ENCODE results near the gene PHF21A. TPM values are rescaled to one million over a fixed set of nuclear protein-coding genes. Genes with fewer than 3 reads are reported as not detected.
"Not testable (repeated sequence)": the region's sequence is repeated elsewhere in the genome, so short reads cannot be mapped to it uniquely, and the experiment has no call there.

Gene PHF21A
- total RNA-seq, 2 donors from 2014 or later: 24.7 to 48.0 TPM

DNA sequence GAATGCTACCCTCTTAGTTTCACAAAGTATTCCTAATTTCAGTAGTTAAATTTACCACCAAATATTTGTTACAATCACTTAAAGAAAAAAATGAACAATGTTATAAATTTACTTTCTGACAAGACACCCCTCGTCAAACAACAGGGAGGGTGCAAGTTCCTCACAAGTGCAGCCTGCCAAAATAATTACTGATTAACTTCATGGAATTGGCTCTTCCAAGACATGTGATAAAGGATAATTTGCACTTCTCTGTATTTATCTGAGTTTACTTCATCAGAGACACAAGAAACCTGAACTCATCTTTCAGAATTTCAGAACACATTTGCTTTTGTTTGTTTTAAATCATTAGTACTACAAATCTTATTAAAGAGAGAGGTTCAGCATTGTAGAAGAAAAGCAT, 132.3 kb downstream of the PHF21A start:
- no peaks in the 10 kb centered on the region for H3K9me3 ChIP-seq
- peaks cover 3% of the 10 kb centered on the region for H3K4me1 ChIP-seq (replicated peaks)
- no peaks in the 10 kb centered on the region for H3K36me3 ChIP-seq
- WGBS: 24% methylated on average over 1 of the region's 1 CpG
- DNase-seq (ENCODE audit: low spot score): no peak
- no peak overlapping the region for H3K4me3 ChIP-seq
- intact Hi-C loops (cut with DNase I): no loop called here
- H3K27ac ChIP-seq: no peak overlapping the region
- no peaks in the 10 kb centered on the region for H3K27me3 ChIP-seq (replicated peaks; ENCODE audit: insufficient read depth)
- TF ChIP-seq CTCF (IDR thresholded peaks at IDR 0.05) (no peak), POLR2A (IDR thresholded peaks at IDR 0.05) (no peak), POLR2AphosphoS5 (IDR thresholded peaks at IDR 0.05) (no peak)

DNA sequence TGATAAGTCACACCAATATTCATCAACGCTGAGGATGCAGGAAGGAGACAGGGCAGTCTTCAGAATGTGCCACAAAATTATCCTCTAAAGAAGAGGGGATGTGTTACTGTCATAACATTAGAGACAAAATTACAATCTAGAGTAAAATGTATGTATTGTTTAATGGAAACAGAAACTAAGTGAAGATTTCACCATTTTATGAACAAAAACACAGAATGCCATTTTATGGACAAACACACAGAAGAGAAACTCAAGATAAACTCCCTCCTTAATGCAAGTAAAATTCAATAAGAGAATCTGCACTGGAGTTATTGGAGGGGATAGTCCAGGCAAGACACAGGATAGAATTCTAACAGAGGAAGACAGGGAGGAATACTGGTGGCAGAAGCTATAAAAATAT, 136.0 kb downstream of the PHF21A start:
- TF ChIP-seq CTCF (IDR thresholded peaks at IDR 0.05) (no peak), POLR2AphosphoS5 (IDR thresholded peaks at IDR 0.05) (no peak), POLR2A (IDR thresholded peaks at IDR 0.05) (no peak)
- Histone ChIP-seq H3K4me1 (replicated peaks) (no peaks in the 10 kb centered on the region), H3K36me3 (no peaks in the 10 kb centered on the region), H3K9me3 (no peaks in the 10 kb centered on the region), H3K27ac (no peak overlapping the region), H3K4me3 (no peak overlapping the region), H3K27me3 (replicated peaks; ENCODE audit: insufficient read depth) (no peaks in the 10 kb centered on the region)
- 100% methylated on average over 1 of the region's 1 CpG for WGBS
- no peak for DNase-seq (ENCODE audit: low spot score)
- intact Hi-C loops (cut with DNase I): no loop called here

DNA sequence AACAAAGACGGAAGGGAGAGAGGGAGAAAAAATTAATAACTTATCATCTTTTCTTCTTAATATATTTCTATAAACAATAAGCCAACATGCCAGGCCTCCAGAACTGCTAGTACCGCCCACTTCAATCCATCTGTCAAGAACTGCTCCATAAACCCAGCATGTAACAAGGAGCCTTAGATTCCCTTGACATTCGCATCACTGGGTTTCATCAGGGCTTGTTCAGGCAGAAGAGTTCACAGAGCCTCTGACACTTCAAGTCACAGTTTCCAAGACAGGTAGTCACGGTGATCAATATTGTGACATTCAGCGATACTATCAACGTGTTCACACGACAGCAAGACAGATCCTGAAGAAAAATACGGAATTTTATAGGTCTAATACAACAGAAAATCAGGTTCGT, 137.1 kb downstream of the PHF21A start:
- Histone ChIP-seq H3K4me3 (no peak overlapping the region), H3K36me3 (no peaks in the 10 kb centered on the region), H3K27ac (no peak overlapping the region), H3K4me1 (replicated peaks) (no peaks in the 10 kb centered on the region), H3K9me3 (no peaks in the 10 kb centered on the region), H3K27me3 (replicated peaks; ENCODE audit: insufficient read depth) (no peaks in the 10 kb centered on the region)
- 75% methylated on average over 9 of the region's 9 CpGs for WGBS
- intact Hi-C loops (cut with DNase I): no loop called here
- TF ChIP-seq POLR2A (IDR thresholded peaks at IDR 0.05): no peak
- TF ChIP-seq CTCF (IDR thresholded peaks at IDR 0.05): no peak
- TF ChIP-seq POLR2AphosphoS5 (IDR thresholded peaks at IDR 0.05): no peak
- no peak for DNase-seq (ENCODE audit: low spot score)

DNA sequence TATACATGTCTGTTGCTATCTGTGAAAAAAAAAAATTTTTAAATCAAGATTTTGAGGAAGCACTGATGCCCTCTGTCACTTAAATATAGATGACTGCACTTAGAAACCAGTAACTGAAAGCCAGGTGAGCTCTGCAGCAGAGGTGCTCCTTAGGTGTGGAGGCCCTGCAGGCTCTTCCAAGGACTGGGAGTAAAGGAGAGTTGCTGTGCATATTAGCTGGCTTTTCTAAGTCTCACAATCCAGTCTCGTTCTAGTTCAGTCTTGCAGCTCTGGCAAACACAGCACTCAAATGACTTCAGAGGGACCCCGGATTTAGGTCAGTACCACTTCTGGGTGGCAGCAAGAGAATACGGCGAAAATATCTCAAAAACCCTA, 137.8 kb downstream of the PHF21A start:
- no peaks in the 10 kb centered on the region for H3K27me3 ChIP-seq (replicated peaks; ENCODE audit: insufficient read depth)
- no peaks in the 10 kb centered on the region for H3K9me3 ChIP-seq
- TF ChIP-seq CTCF (IDR thresholded peaks at IDR 0.05) (no peak), POLR2AphosphoS5 (IDR thresholded peaks at IDR 0.05) (no peak), POLR2A (IDR thresholded peaks at IDR 0.05) (no peak)
- no peak overlapping the region for H3K27ac ChIP-seq
- H3K4me1 ChIP-seq (replicated peaks): no peaks in the 10 kb centered on the region
- DNase-seq (ENCODE audit: low spot score): no peak
- WGBS: 61% methylated on average over 4 of the region's 4 CpGs
- no peaks in the 10 kb centered on the region for H3K36me3 ChIP-seq
- intact Hi-C loops (cut with DNase I): no loop called here
- no peak overlapping the region for H3K4me3 ChIP-seq

DNA sequence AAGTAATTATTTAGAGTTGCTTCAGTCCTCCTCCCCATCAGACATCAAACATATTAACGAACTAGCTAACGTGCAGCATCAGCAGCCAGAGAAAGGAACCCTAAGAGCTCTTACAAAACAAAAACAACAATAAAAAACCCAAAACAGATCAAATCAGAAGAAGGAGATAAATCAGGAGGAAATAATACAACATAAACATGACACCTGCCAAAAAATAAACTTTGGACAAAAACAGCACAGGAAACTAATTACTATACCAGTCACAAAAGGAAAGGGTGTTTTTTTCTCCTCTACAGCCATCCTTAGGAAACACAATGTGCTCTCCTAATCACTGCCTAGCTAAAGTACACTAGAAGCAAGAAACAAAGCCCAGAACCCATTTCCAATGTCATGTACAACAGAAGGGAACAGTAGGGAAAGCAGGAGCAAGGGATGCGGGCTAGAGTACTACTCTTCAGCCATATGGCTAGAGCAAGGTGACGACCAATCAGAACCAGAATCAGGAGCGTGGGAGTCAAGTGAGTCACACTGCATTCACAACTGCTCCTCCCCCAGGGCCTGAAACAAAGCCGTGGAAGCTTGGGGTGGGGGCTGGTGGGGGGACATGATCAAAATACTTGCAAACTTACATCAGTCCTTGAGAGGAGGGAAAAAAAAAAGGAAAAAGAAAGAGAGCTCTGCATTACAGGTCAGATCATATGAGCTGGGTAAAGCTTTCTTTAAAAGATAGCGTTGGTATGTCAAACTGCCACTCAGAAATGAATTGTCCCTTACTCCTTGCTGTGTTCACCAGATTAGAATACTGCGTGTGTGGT, 138.4 kb downstream of the PHF21A start:
- 41% methylated on average over 8 of the region's 8 CpGs for WGBS
- no peaks in the 10 kb centered on the region for H3K4me1 ChIP-seq (replicated peaks)
- H3K36me3 ChIP-seq: no peaks in the 10 kb centered on the region
- DNase-seq (ENCODE audit: low spot score): no peak
- intact Hi-C loops (cut with DNase I): no loop called here
- no peak overlapping the region for H3K4me3 ChIP-seq
- TF ChIP-seq POLR2A (IDR thresholded peaks at IDR 0.05): no peak
- no peak for TF ChIP-seq CTCF (IDR thresholded peaks at IDR 0.05)
- no peak for TF ChIP-seq POLR2AphosphoS5 (IDR thresholded peaks at IDR 0.05)
- H3K27me3 ChIP-seq (replicated peaks; ENCODE audit: insufficient read depth): no peaks in the 10 kb centered on the region
- no peak overlapping the region for H3K27ac ChIP-seq
- H3K9me3 ChIP-seq: no peaks in the 10 kb centered on the region

- H3K4me1 ChIP-seq (replicated peaks): not testable (repeated sequence)
- WGBS: 71% methylated on average over 5 of the region's 5 CpGs
Observed at GRCh38 chr11:45981826-45982225, 139.4 kb downstream of the PHF21A start.

More at GRCh38 chr11:45981826-45982225, 139.4 kb downstream of the PHF21A start:
- H3K36me3 ChIP-seq; H3K9me3 ChIP-seq; DNase-seq (ENCODE audit: low spot score); intact Hi-C loops (cut with DNase I); H3K27ac ChIP-seq; H3K4me3 ChIP-seq; H3K27me3 ChIP-seq (replicated peaks; ENCODE audit: insufficient read depth): not testable (repeated sequence)
